Endothelial cell of umbilical vein (primary cell): ENCODE measurements around the gene STARD5.

ENCODE experiments used
- JUN ChIP-seq: IDR thresholded peaks from 2 replicates; pipeline ENCODE4 v1.6.1; 2011; ENCODE audit warnings: borderline replicate concordance, low read depth; ENCODE audit not compliant: insufficient read length, insufficient read depth
- POLR2AphosphoS5 ChIP-seq: IDR thresholded peaks from 2 replicates; pipeline ENCODE4 v1.6.1; 2012; ENCODE audit warnings: low read depth, mild to moderate bottlenecking, control low read depth, low read length, moderate library complexity; ENCODE audit not compliant: insufficient read depth
- TF ChIP-seq, protein P1 (sequence below), 2 donors: IDR thresholded peaks; 1 replicate in 1 of 2; 2 replicates in 1 of 2; pipeline ENCODE4 v1.5.1; 2011; ENCODE audit warnings: low read length in 2 of 2, mild to moderate bottlenecking in 2 of 2, moderate library complexity in 2 of 2, control low read depth in 1 of 2, inconsistent platforms in 1 of 2, low read depth in 1 of 2; ENCODE audit not compliant: insufficient read depth in 1 of 2; ENCODE audit errors: extremely low read depth in 1 of 2

DNA sequence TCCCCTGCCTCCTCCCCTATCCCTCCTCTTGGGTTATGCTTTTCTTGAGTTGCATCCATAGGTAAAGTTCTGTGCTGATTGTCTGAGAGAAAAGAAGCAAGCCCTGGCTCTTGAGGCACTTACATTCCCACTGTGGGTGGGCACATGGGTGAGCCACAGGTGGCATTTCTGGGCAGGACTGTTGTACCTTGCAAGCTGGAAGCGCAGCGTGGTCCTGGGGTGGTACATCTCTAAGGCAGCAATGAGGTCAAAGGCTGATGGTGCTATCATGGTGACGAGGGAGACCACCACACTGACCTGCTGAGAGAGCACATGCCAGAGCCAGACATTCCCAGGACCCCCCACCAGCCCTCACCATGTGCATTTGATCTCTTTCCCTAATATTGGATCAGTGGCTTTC, 25.3 kb upstream of the STARD5 start:
- TF ChIP-seq, protein P1, sequence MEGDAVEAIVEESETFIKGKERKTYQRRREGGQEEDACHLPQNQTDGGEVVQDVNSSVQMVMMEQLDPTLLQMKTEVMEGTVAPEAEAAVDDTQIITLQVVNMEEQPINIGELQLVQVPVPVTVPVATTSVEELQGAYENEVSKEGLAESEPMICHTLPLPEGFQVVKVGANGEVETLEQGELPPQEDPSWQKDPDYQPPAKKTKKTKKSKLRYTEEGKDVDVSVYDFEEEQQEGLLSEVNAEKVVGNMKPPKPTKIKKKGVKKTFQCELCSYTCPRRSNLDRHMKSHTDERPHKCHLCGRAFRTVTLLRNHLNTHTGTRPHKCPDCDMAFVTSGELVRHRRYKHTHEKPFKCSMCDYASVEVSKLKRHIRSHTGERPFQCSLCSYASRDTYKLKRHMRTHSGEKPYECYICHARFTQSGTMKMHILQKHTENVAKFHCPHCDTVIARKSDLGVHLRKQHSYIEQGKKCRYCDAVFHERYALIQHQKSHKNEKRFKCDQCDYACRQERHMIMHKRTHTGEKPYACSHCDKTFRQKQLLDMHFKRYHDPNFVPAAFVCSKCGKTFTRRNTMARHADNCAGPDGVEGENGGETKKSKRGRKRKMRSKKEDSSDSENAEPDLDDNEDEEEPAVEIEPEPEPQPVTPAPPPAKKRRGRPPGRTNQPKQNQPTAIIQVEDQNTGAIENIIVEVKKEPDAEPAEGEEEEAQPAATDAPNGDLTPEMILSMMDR (IDR thresholded peaks at IDR 0.05; ENCODE audit: extremely low read depth in 1 of 2, insufficient read depth in 1 of 2, low read depth in 1 of 2, low read length in 2 of 2) = no peak
- no peak for TF ChIP-seq POLR2AphosphoS5
- TF ChIP-seq JUN = no peak
